ENCODE results near the gene FGF5. TPM values are rescaled to one million over a fixed set of nuclear protein-coding genes. Genes with fewer than 3 reads are reported as not detected.

The FGF5 gene
- polyA plus RNA-seq, 1 donor = 0.03 TPM

- DNase-seq = no peak
Measured at GRCh38 chr4:80340036-80340435, 73.6 kb downstream of the FGF5 start.

Other genes with a start within 250 kb of the FGF5 start
- gene ANTXR2, start 193.4 kb upstream of the FGF5 start, polyA plus RNA-seq (ENCODE audit: insufficient read length) = 78.8 TPM
- gene PRDM8, start 69.2 kb upstream of the FGF5 start, polyA plus RNA-seq (ENCODE audit: insufficient read length) = 1.5 TPM
- 1.00 TPM for gene CFAP299, start 69.1 kb downstream of the FGF5 start, polyA plus RNA-seq (ENCODE audit: insufficient read length)

Measured in left kidney (tissue), 2 donors.